ENCODE measurements around the gene EXPH5.

DNA sequence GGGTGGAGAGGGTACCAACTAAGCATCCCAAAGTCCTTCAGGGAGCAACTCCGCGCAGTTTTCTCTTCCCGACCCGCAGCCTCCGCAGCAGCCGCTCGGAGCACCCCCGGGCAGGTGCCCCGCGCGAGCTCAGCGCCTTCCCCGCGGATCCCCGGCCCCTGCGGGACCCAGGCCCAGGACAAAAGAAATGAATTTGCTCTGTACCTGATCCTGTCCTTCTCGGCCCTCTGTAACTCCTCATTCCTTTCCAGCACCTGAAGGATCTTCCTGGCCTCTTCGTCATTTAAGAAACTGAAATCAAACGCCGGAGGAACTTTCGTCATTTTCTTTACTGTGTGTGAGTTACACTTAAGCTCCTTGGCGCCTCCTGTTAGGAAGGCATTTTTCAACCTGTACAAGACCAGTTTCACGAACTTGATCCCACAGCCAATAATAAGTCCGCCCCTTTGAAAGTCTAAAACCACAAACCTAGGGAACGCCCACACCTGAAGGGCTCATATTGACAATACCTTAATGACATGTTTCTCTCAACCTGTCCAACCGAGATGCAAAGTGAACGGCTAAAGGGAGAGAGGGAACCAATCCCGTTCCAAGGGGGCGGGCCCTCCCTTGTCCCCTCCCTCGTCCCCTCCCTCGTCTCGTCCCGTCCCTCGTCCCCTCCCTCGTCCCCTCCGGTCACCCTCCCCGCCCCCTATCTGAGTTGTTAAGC lies at the start of gene EXPH5:
- TF ChIP-seq, protein P1, sequence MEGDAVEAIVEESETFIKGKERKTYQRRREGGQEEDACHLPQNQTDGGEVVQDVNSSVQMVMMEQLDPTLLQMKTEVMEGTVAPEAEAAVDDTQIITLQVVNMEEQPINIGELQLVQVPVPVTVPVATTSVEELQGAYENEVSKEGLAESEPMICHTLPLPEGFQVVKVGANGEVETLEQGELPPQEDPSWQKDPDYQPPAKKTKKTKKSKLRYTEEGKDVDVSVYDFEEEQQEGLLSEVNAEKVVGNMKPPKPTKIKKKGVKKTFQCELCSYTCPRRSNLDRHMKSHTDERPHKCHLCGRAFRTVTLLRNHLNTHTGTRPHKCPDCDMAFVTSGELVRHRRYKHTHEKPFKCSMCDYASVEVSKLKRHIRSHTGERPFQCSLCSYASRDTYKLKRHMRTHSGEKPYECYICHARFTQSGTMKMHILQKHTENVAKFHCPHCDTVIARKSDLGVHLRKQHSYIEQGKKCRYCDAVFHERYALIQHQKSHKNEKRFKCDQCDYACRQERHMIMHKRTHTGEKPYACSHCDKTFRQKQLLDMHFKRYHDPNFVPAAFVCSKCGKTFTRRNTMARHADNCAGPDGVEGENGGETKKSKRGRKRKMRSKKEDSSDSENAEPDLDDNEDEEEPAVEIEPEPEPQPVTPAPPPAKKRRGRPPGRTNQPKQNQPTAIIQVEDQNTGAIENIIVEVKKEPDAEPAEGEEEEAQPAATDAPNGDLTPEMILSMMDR (IDR thresholded peaks at IDR 0.05): no peak
- peak in 1 of 2 donors; percentile 55 for TF ChIP-seq POLR2A (IDR thresholded peaks at IDR 0.05)
